ENCODE data around the gene GIGYF2. TPM values are rescaled to one million over a fixed set of nuclear protein-coding genes. Genes with fewer than 3 reads are reported as not detected.

The GIGYF2 gene
- total RNA-seq, 2 experiments from 2014 or later, result 50.5 to 60.9 TPM

- intact Hi-C loops (cut with micrococcal nuclease; ENCODE audit: unreplicated experiment), result no loop called here
- Histone ChIP-seq H3K9me3 (ENCODE audit: low read length) (no peaks in the 10 kb centered on the region), H3K4me3 (ENCODE audit: low read depth, low read length, poor library complexity, severe bottlenecking) (no peak overlapping the region), H3K79me2 (ENCODE audit: insufficient read depth, low read depth, low read length) (no peaks in the 10 kb centered on the region), H3K4me1 (ENCODE audit: insufficient read depth, low read length, poor library complexity, severe bottlenecking) (no peaks in the 10 kb centered on the region), H3K9me2 (ENCODE audit: insufficient read depth, low read length) (no peaks in the 10 kb centered on the region), H2AFZ (ENCODE audit: low read length) (no peak overlapping the region), H3K4me2 (ENCODE audit: low read length) (no peak overlapping the region), H3K36me3 (ENCODE audit: insufficient read depth, low read length) (peaks cover 89% of the 10 kb centered on the region), H3K27ac (ENCODE audit: low read depth, low read length, poor library complexity, severe bottlenecking) (no peak overlapping the region), H4K20me1 (ENCODE audit: insufficient read depth, low read length) (no peaks in the 10 kb centered on the region)
- no peak for TF ChIP-seq EZH2phosphoT487 (IDR thresholded peaks at IDR 0.05; ENCODE audit: borderline replicate concordance, low read depth, low read length)
- TF ChIP-seq CTCF (conservative IDR thresholded peaks at IDR 0.05; ENCODE audit: low read length), result no peak
- DNase-seq (ENCODE audit: low spot score), result no peak
- BruUV-seq (replicated peaks), result no TSS peak
- CTCF ChIA-PET (ENCODE audit: unreplicated experiment), result no interaction called here
- POLR2A ChIA-PET, result interaction anchor here (0.7 to 1.2 kb wide), 2 partner anchors 34 to 431 kb away, joined by 3 to 5 read pairs; no protein-coding TSS in a partner anchor
These were observed 98.8 kb downstream of the GIGYF2 start for GRCh38 chr2:232795920-232796319.

- H3K36me3 ChIP-seq (ENCODE audit: insufficient read depth, low read length), result peaks cover 89% of the 10 kb centered on the region
- H3K4me2 ChIP-seq (ENCODE audit: low read length), result no peak overlapping the region
- POLR2A ChIA-PET, result interaction anchor here (0.6 kb wide), 1 partner anchor 251 kb away, joined by 3 read pairs; no protein-coding TSS in a partner anchor
- H3K79me2 ChIP-seq (ENCODE audit: insufficient read depth, low read depth, low read length), result no peaks in the 10 kb centered on the region
- no peak overlapping the region for H3K4me3 ChIP-seq (ENCODE audit: low read depth, low read length, poor library complexity, severe bottlenecking)
- TF ChIP-seq CTCF (conservative IDR thresholded peaks at IDR 0.05; ENCODE audit: low read length), result no peak
- no peak for TF ChIP-seq EZH2phosphoT487 (IDR thresholded peaks at IDR 0.05; ENCODE audit: borderline replicate concordance, low read depth, low read length)
- DNase-seq (ENCODE audit: low spot score), result no peak
- peaks cover 16% of the 10 kb centered on the region for H3K9me3 ChIP-seq (ENCODE audit: low read length)
- H3K27ac ChIP-seq (ENCODE audit: low read depth, low read length, poor library complexity, severe bottlenecking), result no peak overlapping the region
- no TSS peak for BruUV-seq (replicated peaks)
- H2AFZ ChIP-seq (ENCODE audit: low read length), result no peak overlapping the region
- H3K9me2 ChIP-seq (ENCODE audit: insufficient read depth, low read length), result no peaks in the 10 kb centered on the region
- intact Hi-C loops (cut with micrococcal nuclease; ENCODE audit: unreplicated experiment), result no loop called here
- no peaks in the 10 kb centered on the region for H4K20me1 ChIP-seq (ENCODE audit: insufficient read depth, low read length)
- CTCF ChIA-PET (ENCODE audit: unreplicated experiment), result no interaction called here
- no peaks in the 10 kb centered on the region for H3K4me1 ChIP-seq (ENCODE audit: insufficient read depth, low read length, poor library complexity, severe bottlenecking)
These were observed 101.1 kb downstream of the GIGYF2 start for GRCh38 chr2:232798187-232798586.

GRCh38 chr2:232800166-232800565 lies 103.0 kb downstream of the GIGYF2 start:
- Histone ChIP-seq H3K79me2 (ENCODE audit: insufficient read depth, low read depth, low read length) (no peaks in the 10 kb centered on the region), H3K9me3 (ENCODE audit: low read length) (peaks cover 16% of the 10 kb centered on the region), H3K4me3 (ENCODE audit: low read depth, low read length, poor library complexity, severe bottlenecking) (no peak overlapping the region), H3K4me2 (ENCODE audit: low read length) (no peak overlapping the region), H3K36me3 (ENCODE audit: insufficient read depth, low read length) (peaks cover 80% of the 10 kb centered on the region), H2AFZ (ENCODE audit: low read length) (no peak overlapping the region), H3K27ac (ENCODE audit: low read depth, low read length, poor library complexity, severe bottlenecking) (no peak overlapping the region), H3K9me2 (ENCODE audit: insufficient read depth, low read length) (no peaks in the 10 kb centered on the region), H4K20me1 (ENCODE audit: insufficient read depth, low read length) (no peaks in the 10 kb centered on the region), H3K4me1 (ENCODE audit: insufficient read depth, low read length, poor library complexity, severe bottlenecking) (no peaks in the 10 kb centered on the region)
- no peak for TF ChIP-seq CTCF (conservative IDR thresholded peaks at IDR 0.05; ENCODE audit: low read length)
- POLR2A ChIA-PET, result interaction anchor here (0.6 kb wide), 1 partner anchor 168 kb away, joined by 3 read pairs; no protein-coding TSS in a partner anchor
- CTCF ChIA-PET (ENCODE audit: unreplicated experiment), result no interaction called here
- no peak for DNase-seq (ENCODE audit: low spot score)
- intact Hi-C loops (cut with micrococcal nuclease; ENCODE audit: unreplicated experiment), result no loop called here
- no TSS peak for BruUV-seq (replicated peaks)
